ENCODE results near the gene TBCD.

The TBCD gene

GRCh38 chr17:82787081-82787848 is 35.4 kb downstream of the TBCD start:
- no peak overlapping the region for H3K4me3 ChIP-seq (ENCODE audit: low read depth, low read length)
- DNase-seq (ENCODE audit: low read depth) = no peak
- no peak for TF ChIP-seq CTCF (IDR thresholded peaks at IDR 0.05; ENCODE audit: control insufficient read depth, extremely low read depth, insufficient read depth)

- TF ChIP-seq CTCF (IDR thresholded peaks at IDR 0.05; ENCODE audit: control insufficient read depth, extremely low read depth, insufficient read depth) = no peak
- no peak for DNase-seq (ENCODE audit: low read depth)
- H3K4me3 ChIP-seq (ENCODE audit: low read depth, low read length) = no peak overlapping the region
Observed at GRCh38 chr17:82788206-82789001, 36.5 kb downstream of the TBCD start.

GRCh38 chr17:82789051-82789592 is 37.3 kb downstream of the TBCD start:
- no peak overlapping the region for H3K4me3 ChIP-seq (ENCODE audit: low read depth, low read length)
- no peak for TF ChIP-seq CTCF (IDR thresholded peaks at IDR 0.05; ENCODE audit: control insufficient read depth, extremely low read depth, insufficient read depth)
- DNase-seq (ENCODE audit: low read depth) = no peak

- H3K4me3 ChIP-seq (ENCODE audit: low read depth, low read length) = no peak overlapping the region
- DNase-seq (ENCODE audit: low read depth) = no peak
- TF ChIP-seq CTCF (IDR thresholded peaks at IDR 0.05; ENCODE audit: control insufficient read depth, extremely low read depth, insufficient read depth) = no peak
Observed at GRCh38 chr17:82789806-82790205, 37.9 kb downstream of the TBCD start.

- no peak for DNase-seq (ENCODE audit: low read depth)
- no peak for TF ChIP-seq CTCF (IDR thresholded peaks at IDR 0.05; ENCODE audit: control insufficient read depth, extremely low read depth, insufficient read depth)
- H3K4me3 ChIP-seq (ENCODE audit: low read depth, low read length) = no peak overlapping the region
Observed at GRCh38 chr17:82790391-82790790, 38.5 kb downstream of the TBCD start.

- TF ChIP-seq CTCF (IDR thresholded peaks at IDR 0.05; ENCODE audit: control insufficient read depth, extremely low read depth, insufficient read depth) = no peak
- H3K4me3 ChIP-seq (ENCODE audit: low read depth, low read length) = no peak overlapping the region
- no peak for DNase-seq (ENCODE audit: low read depth)
Observed at GRCh38 chr17:82791532-82791931, 39.7 kb downstream of the TBCD start.

Measured in LNCaP clone FGC (cell line).